ENCODE measurements around the gene PTPRN2. TPM values are rescaled to one million over a fixed set of nuclear protein-coding genes. Genes with fewer than 3 reads are reported as not detected.

Gene PTPRN2
- total RNA-seq, 1 donor from 2014 or later: 11.4 TPM

DNA sequence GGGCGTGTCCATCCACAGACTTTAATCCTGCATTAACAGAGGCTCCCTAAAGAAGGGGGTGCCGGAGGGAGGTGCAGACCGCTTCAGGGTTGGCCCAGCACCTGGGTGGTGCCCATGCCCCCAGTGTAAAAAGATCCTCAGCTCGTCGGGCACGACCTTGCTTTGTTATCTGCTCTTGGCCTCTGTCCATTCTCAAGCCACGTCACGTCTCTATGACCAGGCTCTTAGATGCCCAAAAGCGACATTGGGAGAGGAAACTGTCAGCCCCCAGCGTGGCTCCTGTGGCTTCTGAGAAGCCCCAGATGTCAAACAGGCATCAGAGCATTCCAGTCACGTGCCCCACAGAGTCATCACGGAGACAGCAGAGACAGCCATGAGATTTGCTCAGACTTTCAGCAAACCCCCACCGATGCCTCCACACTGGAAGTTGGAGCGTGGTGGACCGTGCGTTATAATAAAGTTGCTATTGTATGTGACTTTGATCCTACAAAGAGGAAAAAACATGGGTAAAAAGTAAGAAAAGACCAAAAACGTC, 55.5 kb downstream of the PTPRN2 start:
- TF ChIP-seq, protein P1, sequence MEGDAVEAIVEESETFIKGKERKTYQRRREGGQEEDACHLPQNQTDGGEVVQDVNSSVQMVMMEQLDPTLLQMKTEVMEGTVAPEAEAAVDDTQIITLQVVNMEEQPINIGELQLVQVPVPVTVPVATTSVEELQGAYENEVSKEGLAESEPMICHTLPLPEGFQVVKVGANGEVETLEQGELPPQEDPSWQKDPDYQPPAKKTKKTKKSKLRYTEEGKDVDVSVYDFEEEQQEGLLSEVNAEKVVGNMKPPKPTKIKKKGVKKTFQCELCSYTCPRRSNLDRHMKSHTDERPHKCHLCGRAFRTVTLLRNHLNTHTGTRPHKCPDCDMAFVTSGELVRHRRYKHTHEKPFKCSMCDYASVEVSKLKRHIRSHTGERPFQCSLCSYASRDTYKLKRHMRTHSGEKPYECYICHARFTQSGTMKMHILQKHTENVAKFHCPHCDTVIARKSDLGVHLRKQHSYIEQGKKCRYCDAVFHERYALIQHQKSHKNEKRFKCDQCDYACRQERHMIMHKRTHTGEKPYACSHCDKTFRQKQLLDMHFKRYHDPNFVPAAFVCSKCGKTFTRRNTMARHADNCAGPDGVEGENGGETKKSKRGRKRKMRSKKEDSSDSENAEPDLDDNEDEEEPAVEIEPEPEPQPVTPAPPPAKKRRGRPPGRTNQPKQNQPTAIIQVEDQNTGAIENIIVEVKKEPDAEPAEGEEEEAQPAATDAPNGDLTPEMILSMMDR (IDR thresholded peaks at IDR 0.05; ENCODE audit: unreplicated experiment): no peak
- H3K27me3 Mint-ChIP-seq: no peaks in the 10 kb centered on the region
- peaks cover 7% of the 10 kb centered on the region for H3K4me1 Mint-ChIP-seq (ENCODE audit: low read depth)
- no peak for DNase-seq (ENCODE audit: low spot score, unreplicated experiment)
- H3K27ac Mint-ChIP-seq: no peak overlapping the region
- H3K4me3 Mint-ChIP-seq (ENCODE audit: low read depth): no peak overlapping the region
- no peaks in the 10 kb centered on the region for H3K36me3 Mint-ChIP-seq (ENCODE audit: insufficient read depth)
- H3K9me3 Mint-ChIP-seq (ENCODE audit: low read depth): no peaks in the 10 kb centered on the region

DNA sequence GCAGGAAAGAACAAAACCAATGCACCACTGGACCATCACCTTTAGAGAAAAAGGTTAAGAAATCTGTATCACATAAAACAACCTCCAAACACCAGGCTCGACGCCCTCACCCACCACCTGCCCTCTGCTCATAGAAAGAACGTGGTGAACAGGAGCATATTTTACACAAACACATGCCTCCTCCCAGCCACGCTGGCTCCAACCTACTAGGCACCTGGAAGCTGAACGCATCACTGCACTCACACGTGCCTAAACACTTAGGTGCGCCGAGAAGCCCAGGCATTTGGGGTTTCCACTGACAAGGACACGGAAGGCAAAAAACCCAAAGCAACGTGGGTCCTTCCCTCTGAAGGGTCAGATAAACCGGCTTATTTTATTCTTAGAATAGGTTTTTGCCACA, 56.0 kb downstream of the PTPRN2 start:
- H3K27ac Mint-ChIP-seq: no peak overlapping the region
- DNase-seq (ENCODE audit: low spot score, unreplicated experiment): no peak
- no peaks in the 10 kb centered on the region for H3K27me3 Mint-ChIP-seq
- peaks cover 5% of the 10 kb centered on the region for H3K4me1 Mint-ChIP-seq (ENCODE audit: low read depth)
- no peaks in the 10 kb centered on the region for H3K36me3 Mint-ChIP-seq (ENCODE audit: insufficient read depth)
- H3K9me3 Mint-ChIP-seq (ENCODE audit: low read depth): no peaks in the 10 kb centered on the region
- H3K4me3 Mint-ChIP-seq (ENCODE audit: low read depth): no peak overlapping the region
- TF ChIP-seq, protein P1 (IDR thresholded peaks at IDR 0.05; ENCODE audit: unreplicated experiment): no peak

DNA sequence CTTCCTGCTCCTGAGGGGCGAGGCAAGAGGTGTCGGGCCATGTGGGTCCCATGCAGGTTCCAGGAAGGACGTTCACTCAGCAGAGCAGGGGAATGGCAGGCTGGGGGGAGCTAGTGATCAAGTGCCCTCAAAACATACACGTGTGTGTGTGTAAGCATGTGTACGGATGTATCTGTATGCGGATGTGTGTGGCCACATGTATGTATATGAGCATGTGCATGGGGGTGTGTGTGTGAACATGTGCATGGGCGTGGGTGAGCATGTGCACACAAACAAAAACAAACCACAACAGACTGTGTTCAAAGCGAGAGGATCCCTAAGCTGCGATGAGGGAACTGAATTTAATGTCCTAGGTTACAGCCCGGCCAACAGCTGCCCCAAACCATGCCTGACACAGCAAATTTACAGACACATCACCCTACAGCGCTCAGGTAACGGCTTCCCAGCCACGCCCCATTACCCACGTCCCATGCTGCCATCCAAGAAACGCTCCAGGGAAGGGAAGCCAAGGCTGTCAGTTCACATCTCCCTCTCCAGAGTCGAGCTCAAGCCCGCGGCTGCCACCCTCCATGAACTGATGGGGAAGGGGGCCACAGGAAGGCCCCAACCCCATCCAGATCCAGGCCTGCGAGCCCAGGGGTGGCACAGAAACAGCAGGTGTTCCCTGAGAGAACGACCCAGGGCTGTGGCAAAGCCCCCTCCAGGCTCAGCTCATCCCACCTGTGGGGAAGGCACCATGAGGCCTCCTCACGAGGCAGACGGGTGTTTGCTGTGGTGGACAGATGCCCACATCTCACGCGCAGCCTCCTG, 56.6 kb downstream of the PTPRN2 start:
- H3K27ac Mint-ChIP-seq: no peak overlapping the region
- TF ChIP-seq, protein P1 (IDR thresholded peaks at IDR 0.05; ENCODE audit: unreplicated experiment): no peak
- no peak for DNase-seq (ENCODE audit: low spot score, unreplicated experiment)
- H3K36me3 Mint-ChIP-seq (ENCODE audit: insufficient read depth): no peaks in the 10 kb centered on the region
- H3K27me3 Mint-ChIP-seq: no peaks in the 10 kb centered on the region
- peaks cover 2% of the 10 kb centered on the region for H3K4me1 Mint-ChIP-seq (ENCODE audit: low read depth)
- no peak overlapping the region for H3K4me3 Mint-ChIP-seq (ENCODE audit: low read depth)
- no peaks in the 10 kb centered on the region for H3K9me3 Mint-ChIP-seq (ENCODE audit: low read depth)

DNA sequence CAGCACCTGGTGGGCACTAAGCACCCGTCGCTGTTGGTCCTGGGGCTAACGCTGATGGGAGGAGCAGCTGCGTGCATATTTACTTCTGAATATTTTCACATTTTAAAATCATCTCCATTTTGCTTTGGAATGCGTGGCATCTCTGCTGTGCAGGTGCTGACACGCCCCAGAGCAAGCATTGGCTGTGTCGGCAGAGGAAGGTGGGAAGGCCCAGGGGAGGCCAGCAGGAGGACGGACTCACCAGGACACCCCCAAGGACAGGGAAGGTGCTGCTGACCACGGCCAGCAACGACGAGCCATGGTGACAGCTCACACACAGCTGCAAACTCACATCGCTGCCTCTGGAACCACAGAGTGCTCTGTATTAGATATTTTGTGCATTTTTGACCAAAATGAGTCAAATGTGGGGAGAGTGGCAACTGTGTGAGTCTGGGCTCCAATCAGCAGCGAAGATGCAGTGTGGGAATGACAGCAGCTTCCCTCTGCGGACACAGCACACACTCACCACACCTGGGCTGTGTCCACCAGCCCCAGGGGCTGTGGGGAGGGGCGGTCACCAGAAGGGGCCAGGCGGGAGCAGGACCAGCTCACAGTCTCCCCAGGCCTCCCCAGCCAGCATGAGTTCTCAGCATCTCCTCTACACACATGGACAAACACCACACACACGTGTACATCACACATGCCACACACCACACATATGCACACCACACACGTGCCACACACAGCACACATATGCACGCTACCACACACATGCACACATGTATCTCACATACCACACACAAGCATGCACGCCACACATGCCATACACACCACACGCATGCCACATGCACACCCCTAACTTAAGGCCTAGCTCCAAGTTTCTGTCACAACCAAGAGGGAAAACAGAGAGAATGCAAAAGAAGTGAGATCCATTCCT, 58.2 kb downstream of the PTPRN2 start:
- H3K27ac Mint-ChIP-seq: no peak overlapping the region
- H3K4me3 Mint-ChIP-seq (ENCODE audit: low read depth): no peak overlapping the region
- no peaks in the 10 kb centered on the region for H3K27me3 Mint-ChIP-seq
- H3K36me3 Mint-ChIP-seq (ENCODE audit: insufficient read depth): no peaks in the 10 kb centered on the region
- H3K9me3 Mint-ChIP-seq (ENCODE audit: low read depth): no peaks in the 10 kb centered on the region
- TF ChIP-seq, protein P1 (IDR thresholded peaks at IDR 0.05; ENCODE audit: unreplicated experiment): no peak
- peaks cover 2% of the 10 kb centered on the region for H3K4me1 Mint-ChIP-seq (ENCODE audit: low read depth)
- DNase-seq (ENCODE audit: low spot score, unreplicated experiment): no peak

DNA sequence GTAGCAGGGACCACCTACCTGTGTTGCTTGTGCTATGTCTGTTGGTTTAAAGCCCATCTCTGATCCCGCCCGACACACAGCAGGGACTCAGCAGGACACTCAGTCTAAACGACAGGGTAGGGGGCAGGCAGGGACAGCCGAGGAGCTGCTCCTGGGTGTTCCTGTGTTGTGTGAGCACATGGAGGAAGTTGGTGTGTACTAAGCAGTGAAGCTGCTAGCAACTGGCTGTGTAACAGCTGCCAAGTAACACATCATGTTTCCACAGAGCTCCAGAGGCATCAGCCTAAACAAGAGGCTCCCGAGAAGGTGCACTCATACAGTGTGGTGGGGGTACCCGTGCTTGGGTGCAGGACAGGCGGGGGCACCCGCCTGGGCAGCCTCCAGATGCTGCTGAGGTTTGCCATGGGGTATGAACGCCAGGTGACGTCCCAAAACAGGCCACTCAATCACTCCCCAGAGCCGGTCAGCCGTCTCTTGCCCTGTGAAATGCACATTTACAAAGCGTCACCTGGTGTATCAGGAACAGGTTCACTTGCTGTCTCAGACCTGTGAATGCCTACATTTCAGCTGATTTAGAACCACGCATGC, 59.6 kb downstream of the PTPRN2 start:
- Mint-ChIP-seq H3K4me1 (ENCODE audit: low read depth) (peaks cover 2% of the 10 kb centered on the region), H3K4me3 (ENCODE audit: low read depth) (no peak overlapping the region), H3K9me3 (ENCODE audit: low read depth) (no peaks in the 10 kb centered on the region), H3K27ac (no peak overlapping the region), H3K36me3 (ENCODE audit: insufficient read depth) (no peaks in the 10 kb centered on the region), H3K27me3 (no peaks in the 10 kb centered on the region)
- TF ChIP-seq, protein P1 (IDR thresholded peaks at IDR 0.05; ENCODE audit: unreplicated experiment): no peak
- DNase-seq (ENCODE audit: low spot score, unreplicated experiment): no peak
